K562 (cell line): ENCODE measurements around the gene TXNIP. TPM values are rescaled to one million over a fixed set of nuclear protein-coding genes. Genes with fewer than 3 reads are reported as not detected.
A peak's percentile ranks its signal among the peaks of the same experiment; 100 is the strongest.

Experiments
- FOXK1 ChIP-seq: sonication (generic); formaldehyde crosslinking; IDR thresholded peaks from 2 replicates; pipeline ENCODE4 v1.8.0; 2022; ENCODE audit warnings: missing genetic modification reagents, mild to moderate bottlenecking, borderline replicate concordance
- FOXK2 ChIP-seq, 2 experiments: fragments of 450-650 bp; IDR thresholded peaks in 1 of 2; conservative IDR thresholded peaks in 1 of 2; 2 replicates each; pipeline ENCODE4 v1.6.1; 2016; ENCODE audit warnings: low read depth in 2 of 2, mild to moderate bottlenecking in 1 of 2
- HDAC3 ChIP-seq: fragments of 450-650 bp; IDR thresholded peaks from 2 replicates; pipeline ENCODE4 v1.6.1; 2018; ENCODE audit warnings: borderline replicate concordance, mild to moderate bottlenecking, moderate library complexity; ENCODE audit not compliant: partially characterized antibody
- HMGXB4 ChIP-seq: sonication (generic); formaldehyde crosslinking; IDR thresholded peaks from 2 replicates; pipeline ENCODE4 v1.8.1; 2023; ENCODE audit warnings: mild to moderate bottlenecking, missing genetic modification reagents
- LARP7 ChIP-seq: fragments of 450-650 bp; IDR thresholded peaks from 2 replicates; pipeline ENCODE4 v1.6.1; 2016
- MCM5 ChIP-seq: fragments of 450-650 bp; IDR thresholded peaks from 2 replicates; pipeline ENCODE4 v1.6.1; 2016; ENCODE audit warnings: low read depth
- NBN ChIP-seq: fragments of 450-650 bp; IDR thresholded peaks from 2 replicates; pipeline ENCODE4 v1.6.1; 2016; ENCODE audit warnings: low read depth, mild to moderate bottlenecking
- NCOA6 ChIP-seq: fragments of 450-650 bp; IDR thresholded peaks from 2 replicates; pipeline ENCODE4 v1.6.1; 2017; ENCODE audit warnings: mild to moderate bottlenecking
- PML ChIP-seq: IDR thresholded peaks from 2 replicates; pipeline ENCODE4 v1.6.1; 2012; ENCODE audit warnings: low read length, inconsistent platforms
- TAF15 ChIP-seq: fragments of 200-400 bp; formaldehyde crosslinking; IDR thresholded peaks from 2 replicates; pipeline ENCODE4 v1.6.1; 2017; ENCODE audit warnings: mild to moderate bottlenecking, low read depth, low read length, moderate library complexity
- WHSC1 ChIP-seq: IDR thresholded peaks from one replicate; pipeline ENCODE4 v1.6.1; 2012; ENCODE audit warnings: low read length, control low read depth, inconsistent platforms
- ZBTB11 ChIP-seq, 3 experiments: fragments of 200-800 bp in 1 of 3; fragments of 250-450 bp in 1 of 3; fragments of 450-650 bp in 1 of 3; sonication (Bioruptor Pico) in 1 of 3; sonication (Bioruptor generic) in 1 of 3; formaldehyde crosslinking in 1 of 3; IDR thresholded peaks; 2 replicates each; pipeline versions ENCODE4 v1.6.1 to v1.8.0; 2016 to 2022; ENCODE audit warnings: mild to moderate bottlenecking in 2 of 3, missing genetic modification characterization in 2 of 3, missing compliant biosample characterization in 1 of 3, moderate library complexity in 1 of 3
- ZFP1 ChIP-seq: fragments of 450-650 bp; formaldehyde crosslinking; IDR thresholded peaks from 2 replicates; pipeline ENCODE4 v1.4.0; 2020; ENCODE audit warnings: mild to moderate bottlenecking, mixed read lengths
- polyA plus RNA-seq, 8 experiments: library from polyadenylated mRNA; depleted of rRNA in 4 of 8; stranded (reverse) in 5 of 8; unstranded in 3 of 8; fragments of >200 nt; fragmentation: Nextera tagmentation in 2 of 8; fragmentation: Illumina TruSeq in 1 of 8; extraction: Ambion mirVana in 2 of 8; extraction: Trizol in 1 of 8; gene quantifications; 2 replicates each; pipeline versions ENCODE4 v1.2.1 to v1.2.3, GENCODE V29; 2011 to 2014; ENCODE audit warnings: inconsistent platforms in 1 of 8, missing spikeins in 1 of 8
- total RNA-seq, 7 experiments: library from RNA; depleted of rRNA in 6 of 7; stranded (reverse); fragments of >200 nt in 6 of 7; fragmentation: Illumina TruSeq in 2 of 7; extraction: Trizol in 2 of 7; gene quantifications; 2 replicates each; pipeline versions ENCODE4 v1.2.1 to v1.2.3, GENCODE V29; 2011 to 2021; ENCODE audit warnings: low replicate concordance in 1 of 7
- TF ChIP-seq, protein P1 (sequence below), 2 experiments: fragments of 450-650 bp; IDR thresholded peaks; 2 replicates each; pipeline ENCODE4 v1.6.1; 2016
- TF ChIP-seq, protein P2 (sequence below): fragments of 450-650 bp; conservative IDR thresholded peaks from 2 replicates; pipeline ENCODE4 v1.6.1; 2016; ENCODE audit warnings: missing genetic modification characterization, low read depth, mild to moderate bottlenecking, control low read depth, missing compliant biosample characterization
- TF ChIP-seq, protein P3 (sequence below): fragments of 250-450 bp; sonication (Bioruptor Pico); IDR thresholded peaks from 2 replicates; pipeline ENCODE4 v1.4.0; 2020; ENCODE audit warnings: mild to moderate bottlenecking, moderate library complexity

Gene TXNIP
- total and polyA plus RNA-seq, 9 of the 15 experiments (the other 6 are each of a cell fraction or from before 2014, with no cell fraction given), result 120 to 499 (median 257) TPM

- no peak; the same call in 1 of the 2 replicates for TF ChIP-seq PML
- no peak for TF ChIP-seq NCOA6
- TF ChIP-seq ZFP1 (CRISPR knock-in tag), result no peak
- no peak for TF ChIP-seq NBN
- TF ChIP-seq HDAC3, result peak; percentile 8
- TF ChIP-seq HMGXB4 (CRISPR knock-in tag), result no peak
- TF ChIP-seq, protein P1, sequence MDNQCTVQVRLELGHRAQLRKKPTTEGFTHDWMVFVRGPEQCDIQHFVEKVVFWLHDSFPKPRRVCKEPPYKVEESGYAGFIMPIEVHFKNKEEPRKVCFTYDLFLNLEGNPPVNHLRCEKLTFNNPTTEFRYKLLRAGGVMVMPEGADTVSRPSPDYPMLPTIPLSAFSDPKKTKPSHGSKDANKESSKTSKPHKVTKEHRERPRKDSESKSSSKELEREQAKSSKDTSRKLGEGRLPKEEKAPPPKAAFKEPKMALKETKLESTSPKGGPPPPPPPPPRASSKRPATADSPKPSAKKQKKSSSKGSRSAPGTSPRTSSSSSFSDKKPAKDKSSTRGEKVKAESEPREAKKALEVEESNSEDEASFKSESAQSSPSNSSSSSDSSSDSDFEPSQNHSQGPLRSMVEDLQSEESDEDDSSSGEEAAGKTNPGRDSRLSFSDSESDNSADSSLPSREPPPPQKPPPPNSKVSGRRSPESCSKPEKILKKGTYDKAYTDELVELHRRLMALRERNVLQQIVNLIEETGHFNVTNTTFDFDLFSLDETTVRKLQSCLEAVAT (IDR thresholded peaks at IDR 0.05), result peak; percentile 76 to 90
- TF ChIP-seq MCM5, result no peak
- TF ChIP-seq, protein P2, sequence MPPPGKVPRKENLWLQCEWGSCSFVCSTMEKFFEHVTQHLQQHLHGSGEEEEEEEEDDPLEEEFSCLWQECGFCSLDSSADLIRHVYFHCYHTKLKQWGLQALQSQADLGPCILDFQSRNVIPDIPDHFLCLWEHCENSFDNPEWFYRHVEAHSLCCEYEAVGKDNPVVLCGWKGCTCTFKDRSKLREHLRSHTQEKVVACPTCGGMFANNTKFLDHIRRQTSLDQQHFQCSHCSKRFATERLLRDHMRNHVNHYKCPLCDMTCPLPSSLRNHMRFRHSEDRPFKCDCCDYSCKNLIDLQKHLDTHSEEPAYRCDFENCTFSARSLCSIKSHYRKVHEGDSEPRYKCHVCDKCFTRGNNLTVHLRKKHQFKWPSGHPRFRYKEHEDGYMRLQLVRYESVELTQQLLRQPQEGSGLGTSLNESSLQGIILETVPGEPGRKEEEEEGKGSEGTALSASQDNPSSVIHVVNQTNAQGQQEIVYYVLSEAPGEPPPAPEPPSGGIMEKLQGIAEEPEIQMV (tag), result no peak
- no peak for TF ChIP-seq ZBTB11 (CRISPR knock-in tag; IDR thresholded peaks at IDR 0.05)
- TF ChIP-seq FOXK2 (conservative IDR thresholded peaks at IDR 0.05 in 1 of 2, IDR thresholded peaks at IDR 0.05 in 1 of 2; ENCODE audit: low read depth in 2 of 2), result no peak
- no peak for TF ChIP-seq WHSC1
- TF ChIP-seq TAF15, result no peak
- TF ChIP-seq LARP7, result peak; percentile 76; the same call in 1 of the 2 replicates
- TF ChIP-seq FOXK1 (CRISPR knock-in tag), result peak; percentile 24; the same call in 1 of the 2 replicates
- TF ChIP-seq, protein P3, sequence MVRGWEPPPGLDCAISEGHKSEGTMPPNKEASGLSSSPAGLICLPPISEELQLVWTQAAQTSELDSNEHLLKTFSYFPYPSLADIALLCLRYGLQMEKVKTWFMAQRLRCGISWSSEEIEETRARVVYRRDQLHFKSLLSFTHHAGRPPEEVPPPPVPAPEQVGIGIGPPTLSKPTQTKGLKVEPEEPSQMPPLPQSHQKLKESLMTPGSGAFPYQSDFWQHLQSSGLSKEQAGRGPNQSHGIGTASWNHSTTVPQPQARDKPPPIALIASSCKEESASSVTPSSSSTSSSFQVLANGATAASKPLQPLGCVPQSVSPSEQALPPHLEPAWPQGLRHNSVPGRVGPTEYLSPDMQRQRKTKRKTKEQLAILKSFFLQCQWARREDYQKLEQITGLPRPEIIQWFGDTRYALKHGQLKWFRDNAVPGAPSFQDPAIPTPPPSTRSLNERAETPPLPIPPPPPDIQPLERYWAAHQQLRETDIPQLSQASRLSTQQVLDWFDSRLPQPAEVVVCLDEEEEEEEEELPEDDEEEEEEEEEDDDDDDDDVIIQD (CRISPR knock-in tag), result no peak
Observed at GRCh38 chr1:145993618-145994390, 2.6 kb downstream of the TXNIP start (continued).
